Hepatocyte (in vitro differentiated cells): ENCODE measurements around the gene PLA2G4E.

Source experiments
- CTCF ChIP-seq: fragments of 200-600 bp; sonication (generic); IDR thresholded peaks from 2 replicates; pipeline ENCODE4 v1.5.1; 2016; ENCODE audit warnings: antibody characterized with exemption, mild to moderate bottlenecking; ENCODE audit not compliant: poor library complexity
- EZH2 ChIP-seq: fragments of 200-600 bp; sonication (generic); IDR thresholded peaks from 2 replicates; pipeline ENCODE4 v1.6.1; 2016; ENCODE audit warnings: antibody characterized with exemption, mild to moderate bottlenecking, borderline replicate concordance

- no peak for TF ChIP-seq CTCF
- TF ChIP-seq EZH2, result no peak
Measured at GRCh38 chr15:41961001-41961518, 59.8 kb downstream of the PLA2G4E start.
